Stimulated activated CD4-positive, alpha-beta T cell treated with anti-CD3 and anti-CD28 coated beads, Interleukin-2, amount 100 ng/mL, for 4 hours (primary cell): ENCODE measurements around the gene DIAPH2.

Experiments
- DNase-seq: peaks from one replicate; pipeline ENCODE4 v3.0.0-alpha.2; 2020; ENCODE audit warnings: low read depth

DIAPH2 gene

DNA sequence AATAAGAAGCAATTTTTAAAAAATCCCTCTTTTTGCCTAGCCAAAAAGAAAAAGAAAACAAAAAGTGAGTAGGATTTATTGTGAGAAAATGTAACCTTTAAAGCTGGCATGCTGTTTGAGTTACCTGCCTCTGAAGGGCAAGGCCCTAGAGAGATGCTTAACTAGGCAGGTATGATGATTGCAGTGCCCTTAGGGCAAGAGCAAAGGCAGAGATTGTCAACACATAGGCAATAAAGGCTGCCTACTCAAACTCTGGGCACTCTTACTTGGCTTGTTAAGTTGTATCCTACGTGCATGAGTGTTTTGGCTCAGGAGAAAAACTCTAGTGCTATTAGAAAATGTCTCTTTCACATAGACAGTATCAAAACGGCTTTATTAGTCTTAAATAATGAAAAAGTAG is 505.0 kb downstream of the DIAPH2 start:
- no peak for DNase-seq

DNA sequence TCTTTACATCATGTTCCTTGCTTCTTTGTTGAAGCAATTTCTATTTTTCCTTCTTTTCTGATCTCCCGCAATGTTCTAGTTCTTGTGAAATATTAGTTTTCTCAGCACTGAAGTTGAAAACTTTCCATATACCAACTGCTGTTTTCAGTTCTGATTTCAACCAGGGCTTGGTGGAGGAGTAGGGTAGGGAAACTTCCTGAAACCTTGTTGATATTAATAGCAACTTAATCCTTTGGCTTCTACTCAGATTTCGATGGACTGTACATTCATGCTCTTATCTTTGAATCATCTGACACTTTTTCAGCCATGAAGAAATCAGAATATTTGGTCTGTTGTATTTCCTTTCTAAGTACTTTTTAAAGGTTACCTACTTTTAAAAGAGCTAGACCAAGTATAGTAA is 514.9 kb downstream of the DIAPH2 start:
- no peak for DNase-seq

- no peak for DNase-seq
These were observed 515.8 kb downstream of the DIAPH2 start for GRCh38 chrX:97200454-97200853.

DNA sequence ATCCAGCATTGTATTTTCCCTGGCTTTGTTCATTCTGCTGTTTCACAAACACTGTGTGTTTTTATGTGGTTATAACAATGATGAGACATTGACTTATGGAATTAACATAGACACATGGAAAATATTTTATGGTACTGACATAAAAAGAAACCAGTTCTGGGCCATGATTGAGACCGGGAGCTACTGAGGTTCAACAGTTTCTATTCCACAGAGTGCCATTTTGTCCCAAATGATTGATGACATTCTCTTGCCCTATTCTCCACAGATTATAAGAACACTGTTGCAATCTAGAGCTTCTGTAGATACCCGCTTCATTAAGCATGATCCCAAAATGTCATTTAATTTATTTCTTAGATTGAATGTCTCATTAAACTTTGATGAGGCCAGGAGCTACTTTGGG is 525.9 kb downstream of the DIAPH2 start:
- DNase-seq: no peak

DNA sequence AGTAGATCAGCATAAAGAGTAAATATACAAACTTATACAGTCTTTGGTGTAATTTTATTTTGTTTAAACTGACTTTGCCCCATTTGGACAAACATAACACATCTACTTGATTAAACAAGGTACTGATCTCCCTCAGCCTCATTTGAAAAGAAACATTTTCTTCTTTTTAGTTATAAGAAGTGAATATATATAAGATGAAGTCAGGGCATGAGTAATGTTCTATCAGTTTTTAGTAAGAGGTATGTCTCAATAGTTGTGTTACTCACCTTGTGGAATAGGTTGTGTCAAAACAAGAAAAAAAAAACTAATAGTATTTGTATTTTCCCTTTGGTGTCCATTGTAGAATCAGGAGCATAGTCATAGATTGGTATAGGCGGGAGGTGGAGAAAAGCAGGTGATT is 526.4 kb downstream of the DIAPH2 start:
- DNase-seq: no peak

GRCh38 chrX:97215186-97215585 is 530.5 kb downstream of the DIAPH2 start:
- no peak for DNase-seq

DNA sequence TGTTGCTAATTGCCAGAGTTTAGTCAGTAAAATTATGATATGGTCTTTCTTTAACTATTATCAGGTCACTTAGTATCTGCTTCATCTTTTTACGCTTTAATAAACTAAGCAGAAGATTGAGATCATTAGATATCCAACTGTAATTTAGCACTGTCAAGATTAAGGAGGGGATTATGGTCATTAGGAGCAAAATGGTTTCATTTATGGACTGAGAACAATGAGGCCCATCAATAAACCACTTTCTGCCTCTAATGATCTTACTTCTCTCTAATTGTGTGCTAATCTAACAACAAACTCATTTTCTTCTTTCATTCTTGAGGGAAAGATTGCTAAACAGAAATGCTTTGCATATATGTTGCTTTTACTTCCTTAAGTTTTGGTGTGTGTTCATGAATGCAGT is 539.5 kb downstream of the DIAPH2 start:
- no peak for DNase-seq

DNA sequence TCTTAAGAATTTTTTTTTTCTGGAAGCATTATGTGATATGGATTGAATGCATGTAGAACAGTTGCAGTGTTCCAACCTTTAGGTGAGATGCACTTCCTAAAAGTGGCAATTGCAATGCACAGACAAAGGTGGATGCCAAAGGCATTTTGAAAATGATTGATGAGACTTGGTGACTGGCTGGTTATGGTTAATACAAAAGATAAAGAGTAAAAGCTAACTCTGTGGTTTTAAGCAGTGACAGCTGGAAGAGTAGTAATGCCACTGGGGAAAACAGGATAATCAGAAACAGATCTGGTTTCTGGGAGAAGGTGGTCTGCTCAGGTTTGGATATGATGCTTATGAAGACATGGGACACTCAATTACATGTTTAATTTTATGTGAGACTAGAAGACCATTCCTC is 544.7 kb downstream of the DIAPH2 start:
- DNase-seq: no peak

DNA sequence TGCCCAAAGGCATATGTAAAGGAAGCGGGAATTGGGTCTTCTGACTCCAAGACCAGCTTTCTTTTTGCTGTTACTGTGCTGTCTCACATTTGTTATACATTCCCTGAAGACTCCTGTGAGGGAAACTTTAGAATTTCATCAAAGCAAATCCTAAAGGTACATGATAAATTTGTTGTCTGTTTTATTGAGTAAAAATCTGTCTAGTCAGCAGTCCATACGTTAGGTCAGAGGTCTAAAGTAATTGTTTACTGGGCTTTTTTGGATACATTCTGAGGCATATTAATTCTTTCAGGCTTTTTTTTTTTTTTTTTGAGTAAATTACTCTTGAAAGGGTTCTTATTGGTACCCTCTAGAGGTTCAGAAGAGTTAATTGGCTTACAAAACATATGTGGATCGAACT is 546.3 kb downstream of the DIAPH2 start:
- no peak for DNase-seq

DNA sequence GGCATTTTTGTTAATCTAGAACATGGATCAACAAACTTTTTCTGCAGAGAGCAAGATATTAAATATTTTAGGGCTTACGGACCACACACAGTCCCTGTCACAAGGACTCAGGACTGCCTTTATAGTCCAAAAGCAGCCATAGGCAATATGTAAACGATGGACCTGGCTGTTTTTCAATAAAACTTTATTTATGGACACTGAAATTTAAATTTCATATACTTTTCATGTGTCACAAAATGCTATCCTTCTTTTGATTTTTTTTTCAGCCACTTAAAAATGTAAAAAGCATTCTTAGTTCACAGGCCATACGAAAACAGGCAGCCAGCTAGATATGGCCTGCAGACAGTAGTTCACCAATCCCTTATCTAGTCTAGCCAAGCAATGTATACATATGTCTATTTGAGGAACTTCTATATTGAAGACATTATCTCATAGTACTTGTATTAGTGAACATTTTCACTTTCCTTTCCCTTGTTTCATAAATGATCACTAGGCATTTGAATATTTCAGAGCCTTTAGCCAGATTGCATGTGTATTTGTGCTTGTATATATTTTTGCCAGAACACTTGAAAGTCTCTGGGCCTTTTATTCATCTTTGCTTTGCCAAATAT is 549.9 kb downstream of the DIAPH2 start:
- DNase-seq: no peak

DNA sequence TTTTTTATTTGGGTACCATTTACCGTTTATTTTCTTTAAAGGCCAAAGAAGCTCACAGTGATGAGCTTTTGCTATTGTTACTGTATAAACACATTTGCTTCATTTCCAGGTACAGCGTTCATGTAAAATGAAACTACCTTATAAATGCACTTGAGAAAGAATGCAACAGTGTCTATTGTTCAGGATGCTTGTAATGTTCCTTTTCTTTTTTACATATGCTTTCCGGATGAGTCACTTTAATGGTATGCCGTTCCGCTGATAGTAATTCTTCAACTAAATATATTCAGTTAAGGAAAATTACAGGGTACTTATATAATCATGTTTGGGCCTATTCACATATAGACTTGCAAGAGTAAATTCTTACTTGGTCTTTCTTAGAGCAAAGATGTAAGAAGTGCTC is 554.0 kb downstream of the DIAPH2 start:
- DNase-seq: no peak

DNA sequence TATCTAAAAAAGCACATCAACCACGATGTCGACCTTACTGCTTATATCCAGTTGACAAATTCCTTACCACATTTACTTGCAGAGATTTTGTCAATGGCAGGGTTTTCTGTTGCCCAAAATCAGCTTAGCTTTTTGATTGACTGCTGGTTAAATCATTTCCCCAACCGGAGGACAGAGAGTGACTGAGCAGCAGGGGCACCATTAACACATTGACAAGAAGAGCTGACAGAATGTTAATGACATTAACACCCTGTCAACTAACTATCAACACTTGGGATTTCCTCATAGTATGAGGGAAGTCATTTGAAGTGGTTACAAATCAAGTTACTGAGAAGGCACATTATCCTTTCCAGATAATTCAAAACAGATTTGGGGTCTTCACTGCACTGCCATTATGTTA is 567.5 kb downstream of the DIAPH2 start:
- DNase-seq: no peak

GRCh38 chrX:97260679-97261078 is 576.0 kb downstream of the DIAPH2 start:
- no peak for DNase-seq

DNA sequence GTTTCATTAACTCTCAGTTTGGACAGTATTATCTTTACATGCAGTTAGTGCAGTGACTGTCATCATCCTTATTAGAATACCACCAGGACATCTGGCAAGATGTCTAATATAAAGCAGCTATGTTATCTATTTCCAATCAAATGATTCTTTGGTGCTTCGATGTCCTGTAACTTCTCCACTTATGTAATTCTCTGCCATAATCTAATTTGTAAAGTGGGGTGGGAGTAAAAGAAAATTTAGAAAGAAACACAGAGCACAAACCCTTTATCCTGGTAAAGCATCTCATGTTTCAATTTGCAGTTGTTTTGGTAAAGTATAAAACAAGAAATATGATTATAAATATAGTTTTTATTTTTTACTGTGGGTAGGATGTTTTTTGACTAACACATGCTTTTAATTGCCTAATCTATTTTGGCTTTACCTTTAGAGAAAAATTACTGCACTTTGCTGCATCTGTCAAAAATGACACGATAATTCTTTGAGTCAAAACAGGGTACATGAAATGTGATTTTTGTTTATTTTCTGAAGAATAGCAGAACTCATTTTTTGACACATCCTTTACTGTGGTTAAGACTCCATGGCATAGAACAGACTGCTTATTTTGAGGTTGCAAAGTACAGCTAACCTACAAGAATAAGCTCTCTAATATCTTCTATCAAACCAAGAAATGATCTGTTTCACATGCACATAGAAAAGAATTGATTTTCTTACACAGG is 581.9 kb downstream of the DIAPH2 start:
- DNase-seq: no peak

GRCh38 chrX:97267396-97268181 is 582.9 kb downstream of the DIAPH2 start:
- no peak for DNase-seq

DNA sequence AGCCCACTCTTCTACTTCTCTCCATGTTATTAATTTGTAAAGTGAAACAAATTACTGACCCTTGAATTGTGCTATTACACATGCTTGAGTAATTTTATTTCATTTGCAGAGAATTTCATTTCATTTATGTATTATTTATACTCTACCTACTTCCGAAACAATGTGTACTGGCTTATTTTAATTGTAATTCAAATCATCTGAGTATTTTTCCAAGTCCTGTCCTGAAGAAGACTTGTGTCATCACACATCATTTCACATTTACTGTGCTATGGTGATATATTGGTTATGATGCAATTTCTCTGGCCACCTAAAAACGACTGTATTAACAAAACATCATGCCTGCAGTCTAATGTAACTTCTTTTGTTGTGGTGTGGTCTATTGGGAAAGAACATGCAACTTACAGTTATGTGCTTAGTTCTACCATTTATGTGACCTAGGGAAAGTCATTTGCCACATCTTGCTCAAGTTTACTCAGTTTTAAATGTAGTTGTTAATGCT is 583.6 kb downstream of the DIAPH2 start:
- DNase-seq: no peak

- no peak for DNase-seq
These were observed 599.9 kb downstream of the DIAPH2 start for GRCh38 chrX:97284531-97284930.

GRCh38 chrX:97290199-97290598 is 605.6 kb downstream of the DIAPH2 start:
- no peak for DNase-seq

- DNase-seq: no peak
These were observed 609.4 kb downstream of the DIAPH2 start for GRCh38 chrX:97294041-97294440.

DNA sequence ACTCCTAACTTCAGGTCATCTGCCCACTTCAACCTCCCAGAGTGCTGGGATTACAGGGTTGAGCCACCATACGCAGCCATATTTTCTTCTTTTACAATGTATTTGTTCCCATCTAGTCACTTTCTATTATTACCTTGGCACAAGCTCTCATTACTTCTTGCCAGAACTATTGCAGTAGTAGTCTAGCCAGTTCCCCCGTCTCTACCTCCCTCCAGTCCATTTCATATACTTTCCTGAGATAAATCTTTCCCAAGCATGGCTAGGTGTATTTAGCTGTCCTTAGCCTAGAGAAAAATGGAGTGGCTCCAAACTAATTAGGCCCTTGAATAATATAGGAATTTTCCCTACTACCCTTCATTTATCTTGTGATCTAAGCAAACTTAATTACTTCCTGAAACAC is 611.3 kb downstream of the DIAPH2 start:
- no peak for DNase-seq

DNA sequence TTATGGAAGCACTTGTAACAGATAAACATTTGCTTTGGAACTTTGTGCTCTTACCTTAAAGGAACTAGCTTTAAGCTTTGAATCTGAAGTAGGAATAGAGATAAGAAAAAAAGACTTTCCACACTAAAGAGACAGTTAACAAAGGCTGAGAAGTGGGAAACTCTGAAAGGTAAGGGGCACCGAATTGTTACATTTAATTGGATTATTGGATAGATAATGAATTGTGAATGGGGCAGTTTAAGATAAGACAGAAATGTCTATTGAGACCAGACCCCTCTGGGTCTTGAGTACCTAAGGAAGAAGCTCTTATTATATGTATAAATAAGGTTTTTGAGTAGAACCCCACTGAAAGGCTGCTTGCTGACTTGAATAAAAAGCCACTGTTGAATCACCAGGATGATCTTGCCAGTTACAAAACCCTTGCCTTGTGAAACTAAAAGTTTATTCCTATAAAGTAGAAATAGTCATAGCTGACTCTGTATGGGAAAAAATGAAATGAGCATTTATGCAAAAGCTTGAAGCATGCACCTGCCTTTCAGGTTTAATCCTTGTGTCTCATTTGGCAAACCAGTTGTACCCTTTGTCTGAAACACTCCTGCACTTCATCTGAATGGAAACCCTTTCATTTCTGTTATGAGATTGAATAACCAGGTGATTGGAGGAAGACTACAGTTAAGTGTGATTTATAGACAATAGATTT is 622.3 kb downstream of the DIAPH2 start:
- no peak for DNase-seq

GRCh38 chrX:97308171-97308570 is 623.5 kb downstream of the DIAPH2 start:
- no peak for DNase-seq
